ENCODE results near the gene EIF5AL1. TPM values are rescaled to one million over a fixed set of nuclear protein-coding genes. Genes with fewer than 3 reads are reported as not detected.
A peak's percentile ranks its signal among the peaks of the same experiment; 100 is the strongest.

The EIF5AL1 gene
- total RNA-seq, 1 experiment from 2014 or later, result 0.39 TPM

DNA sequence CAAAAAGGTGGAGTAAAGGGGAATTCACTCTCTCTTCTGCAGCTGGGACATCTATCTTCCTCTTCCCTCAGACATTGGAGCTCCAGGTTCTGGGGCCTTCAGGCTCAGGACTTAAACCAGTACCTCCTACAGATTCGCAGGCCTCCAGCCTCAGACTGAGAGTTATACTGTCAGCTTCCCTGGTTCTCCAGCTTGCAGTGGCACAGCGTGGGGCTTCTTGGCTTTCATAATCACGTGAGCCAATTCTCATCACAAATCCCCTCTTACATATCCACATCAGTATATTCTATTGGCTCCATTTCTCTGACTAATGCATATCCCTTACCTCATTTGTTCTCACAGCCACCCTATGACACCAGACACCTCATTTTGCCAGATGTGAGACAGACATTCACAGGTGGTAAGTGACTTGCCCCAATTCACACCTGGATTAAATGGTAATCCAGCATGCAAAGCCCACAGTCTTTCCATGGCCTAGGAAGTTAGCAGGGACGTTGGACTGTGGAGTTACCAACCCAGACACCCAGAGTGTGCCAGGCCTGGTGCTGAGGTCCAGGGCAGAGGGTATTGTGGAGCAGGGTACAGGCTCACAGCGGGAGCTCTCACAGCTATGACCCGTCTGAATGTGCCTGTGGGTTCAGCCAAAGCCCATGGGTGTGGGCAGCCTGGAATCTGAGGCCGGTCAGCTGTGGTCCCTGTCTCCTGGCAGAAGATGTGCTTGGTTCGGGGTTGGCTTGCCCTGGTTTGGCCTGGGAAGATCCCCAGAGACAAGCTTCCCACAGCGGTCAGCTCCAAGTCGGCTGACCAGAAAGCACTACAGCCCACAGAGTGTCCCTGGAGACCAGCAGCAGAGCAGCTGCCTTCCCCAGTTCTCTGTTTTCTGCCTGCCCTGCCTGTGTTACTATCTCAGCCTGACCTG is 48.5 kb upstream of the EIF5AL1 start:
- no peak overlapping the region for H2BK15ac ChIP-seq (ENCODE audit: low read depth, low read length)
- peaks cover 4% of the 10 kb centered on the region for H3K27me3 Mint-ChIP-seq (ENCODE audit: low read depth)
- H3K9me3 Mint-ChIP-seq, result no peaks in the 10 kb centered on the region
- WGBS (ENCODE audit: extremely low coverage, insufficient read length, low lambda C conversion rate), result no CpG with 5 or more reads among the region's 10 CpGs
- no peaks in the 10 kb centered on the region for H3K9me3 ChIP-seq (ENCODE audit: control insufficient read depth, low read depth, low read length)
- H3T11ph ChIP-seq (ENCODE audit: low read length), result no peak overlapping the region
- H4K8ac ChIP-seq (replicated peaks; ENCODE audit: insufficient read length, low read depth, low read length), result no peak overlapping the region
- no peaks in the 10 kb centered on the region for H3K4me1 ChIP-seq (ENCODE audit: insufficient read depth, low read length)
- H2BK5ac ChIP-seq (ENCODE audit: insufficient read length, low read length), result no peak overlapping the region
- peak overlapping the region; percentile 13 for H3K23ac ChIP-seq (ENCODE audit: insufficient read length, low read depth, low read length)
- H3K23me2 ChIP-seq (ENCODE audit: insufficient read length, low read depth, low read length, poor library complexity, severe bottlenecking), result no peaks in the 10 kb centered on the region
- H3K9ac ChIP-seq (ENCODE audit: extremely low read depth, insufficient read length, low read length), result no peak overlapping the region
- H2BK120ac ChIP-seq (ENCODE audit: low read depth, low read length, poor library complexity, severe bottlenecking), result no peak overlapping the region
- no peak overlapping the region for H3K27ac ChIP-seq (ENCODE audit: insufficient read length, low read depth, low read length)
- no peaks in the 10 kb centered on the region for H3K4me1 Mint-ChIP-seq
- H4K20me1 ChIP-seq (ENCODE audit: control insufficient read depth, insufficient read depth, insufficient read length), result no peaks in the 10 kb centered on the region
- H3K79me2 ChIP-seq (ENCODE audit: insufficient read depth, low read length), result no peaks in the 10 kb centered on the region
- no peak overlapping the region for H3K18ac ChIP-seq (ENCODE audit: insufficient read length, low read depth, low read length)
- no peak overlapping the region for H3K56ac ChIP-seq (ENCODE audit: insufficient read length, low read depth, low read length)
- TF ChIP-seq, protein P1, sequence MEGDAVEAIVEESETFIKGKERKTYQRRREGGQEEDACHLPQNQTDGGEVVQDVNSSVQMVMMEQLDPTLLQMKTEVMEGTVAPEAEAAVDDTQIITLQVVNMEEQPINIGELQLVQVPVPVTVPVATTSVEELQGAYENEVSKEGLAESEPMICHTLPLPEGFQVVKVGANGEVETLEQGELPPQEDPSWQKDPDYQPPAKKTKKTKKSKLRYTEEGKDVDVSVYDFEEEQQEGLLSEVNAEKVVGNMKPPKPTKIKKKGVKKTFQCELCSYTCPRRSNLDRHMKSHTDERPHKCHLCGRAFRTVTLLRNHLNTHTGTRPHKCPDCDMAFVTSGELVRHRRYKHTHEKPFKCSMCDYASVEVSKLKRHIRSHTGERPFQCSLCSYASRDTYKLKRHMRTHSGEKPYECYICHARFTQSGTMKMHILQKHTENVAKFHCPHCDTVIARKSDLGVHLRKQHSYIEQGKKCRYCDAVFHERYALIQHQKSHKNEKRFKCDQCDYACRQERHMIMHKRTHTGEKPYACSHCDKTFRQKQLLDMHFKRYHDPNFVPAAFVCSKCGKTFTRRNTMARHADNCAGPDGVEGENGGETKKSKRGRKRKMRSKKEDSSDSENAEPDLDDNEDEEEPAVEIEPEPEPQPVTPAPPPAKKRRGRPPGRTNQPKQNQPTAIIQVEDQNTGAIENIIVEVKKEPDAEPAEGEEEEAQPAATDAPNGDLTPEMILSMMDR (conservative IDR thresholded peaks at IDR 0.05), result no peak
- no peak overlapping the region for H2BK12ac ChIP-seq (ENCODE audit: insufficient read length, low read depth, low read length)
- H3K4me3 Mint-ChIP-seq, result no peak overlapping the region
- H3K27ac Mint-ChIP-seq, result no peak overlapping the region
- no peak overlapping the region for H4K91ac ChIP-seq (ENCODE audit: insufficient read length, low read depth, low read length)
- peak; percentile 12 for DNase-seq
- no peaks in the 10 kb centered on the region for H3K79me1 ChIP-seq (ENCODE audit: insufficient read depth, low read depth, low read length, poor library complexity, severe bottlenecking)
- H3K4me2 ChIP-seq (ENCODE audit: insufficient read depth, insufficient read length, low read length), result no peak overlapping the region
- H2AK5ac ChIP-seq (ENCODE audit: insufficient read length, low read length), result no peak overlapping the region
- H3K27me3 ChIP-seq (ENCODE audit: insufficient read depth, low read length), result no peaks in the 10 kb centered on the region; the same call in 1 of the 2 replicates
- H2AFZ ChIP-seq (ENCODE audit: low read length), result no peak overlapping the region
- H3K14ac ChIP-seq (ENCODE audit: insufficient read depth, low read length), result no peak overlapping the region; the same call in 1 of the 2 replicates
- no peaks in the 10 kb centered on the region for H3K36me3 Mint-ChIP-seq (ENCODE audit: insufficient read depth in 1 of 3, low read depth in 3 of 3)
- H2BK20ac ChIP-seq (ENCODE audit: low read depth, low read length, poor library complexity, severe bottlenecking), result no peak overlapping the region
- H4K5ac ChIP-seq (ENCODE audit: insufficient read length, low read depth, low read length), result no peak overlapping the region
- H3K4ac ChIP-seq (ENCODE audit: low read depth, low read length), result no peak overlapping the region
